HEK293 (cell line): ENCODE data around the gene RASAL2.

Experiments
- CTCF ChIA-PET: fragments of 350-600 bp; formaldehyde crosslinking; extraction: SDS; loops from one replicate; lab custom pipeline; 2021; ENCODE audit warnings: antibody characterized with exemption; lab: Yijun Ruan, JAX
- POLR2A ChIA-PET: fragments of 300-600 bp; formaldehyde crosslinking; extraction: SDS; loops from one replicate; lab custom pipeline; 2020; ENCODE audit warnings: antibody characterized with exemption, inconsistent platforms; lab: Yijun Ruan, JAX
- H3K27ac ChIP-seq: fragments of 200-500 bp; sonication (Bioruptor generic); 2 replicates; pipeline ENCODE4 v1.5.1; 2014; ENCODE audit warnings: low read depth, low read length, control low read depth, inconsistent platforms; ENCODE audit errors: extremely low read depth
- H3K36me3 ChIP-seq, 2 experiments: fragments of 200-500 bp in 1 of 2; sonication (Bioruptor generic) in 1 of 2; 1 replicate in 1 of 2; 2 replicates in 1 of 2; pipeline ENCODE4 v1.5.1; 2014 to 2017; ENCODE audit warnings: inconsistent platforms in 2 of 2, low read length in 2 of 2; ENCODE audit not compliant: control insufficient read depth in 2 of 2, insufficient read depth in 1 of 2
- H3K4me1 ChIP-seq: fragments of 200-500 bp; sonication (Bioruptor generic); 2 replicates; pipeline ENCODE4 v1.5.1; 2014; ENCODE audit warnings: mild to moderate bottlenecking, low read length, inconsistent platforms; ENCODE audit not compliant: control insufficient read depth, insufficient read depth
- H3K4me3 ChIP-seq: 2 replicates; pipeline ENCODE4 v1.5.1; 2011; ENCODE audit warnings: low read depth, mild to moderate bottlenecking, control low read depth, low read length, moderate library complexity
- H3K9me3 ChIP-seq: fragments of 200-500 bp; sonication (Bioruptor generic); 2 replicates; pipeline ENCODE4 v1.5.1; 2014; ENCODE audit warnings: low read depth, low read length, inconsistent platforms; ENCODE audit not compliant: control insufficient read depth, insufficient read depth
- HIC1 ChIP-seq: fragments of 450-650 bp; formaldehyde crosslinking; IDR thresholded peaks from 2 replicates; pipeline ENCODE4 v1.5.1; 2016; ENCODE audit warnings: missing biosample characterization, missing genetic modification characterization
- PRDM6 ChIP-seq: fragments of 450-650 bp; formaldehyde crosslinking; IDR thresholded peaks from 2 replicates; pipeline ENCODE4 v1.5.1; 2017; ENCODE audit warnings: missing biosample characterization, missing genetic modification characterization
- RBAK ChIP-seq: fragments of 450-650 bp; formaldehyde crosslinking; IDR thresholded peaks from 2 replicates; pipeline ENCODE4 v1.5.1; 2016; ENCODE audit warnings: missing biosample characterization, missing genetic modification characterization
- TSHZ1 ChIP-seq: fragments of 450-650 bp; formaldehyde crosslinking; IDR thresholded peaks from 2 replicates; pipeline ENCODE4 v1.5.1; 2016; ENCODE audit warnings: missing biosample characterization, missing genetic modification characterization, borderline replicate concordance
- YY1 ChIP-seq: fragments of 450-650 bp; formaldehyde crosslinking; IDR thresholded peaks from 2 replicates; pipeline ENCODE4 v1.5.1; 2018; ENCODE audit warnings: missing biosample characterization, missing genetic modification characterization
- ZNF211 ChIP-seq: fragments of 450-650 bp; formaldehyde crosslinking; IDR thresholded peaks from 2 replicates; pipeline ENCODE4 v1.5.1; 2016; ENCODE audit warnings: low read depth, missing biosample characterization, missing genetic modification characterization
- ZNF23 ChIP-seq: fragments of 450-650 bp; formaldehyde crosslinking; IDR thresholded peaks from 2 replicates; pipeline ENCODE4 v1.5.1; 2016; ENCODE audit warnings: missing biosample characterization, missing genetic modification characterization, borderline replicate concordance
- ZNF26 ChIP-seq: fragments of 450-650 bp; formaldehyde crosslinking; IDR thresholded peaks from 2 replicates; pipeline ENCODE4 v1.5.1; 2016; ENCODE audit warnings: missing biosample characterization, missing genetic modification characterization
- ZNF274 ChIP-seq, 2 experiments: fragments of 200-500 bp in 1 of 2; fragments of 450-650 bp in 1 of 2; sonication (Bioruptor generic) in 1 of 2; formaldehyde crosslinking in 1 of 2; IDR thresholded peaks; 2 replicates each; pipeline versions ENCODE4 v1.5.1 to v1.6.1; 2014 to 2016; ENCODE audit warnings: borderline replicate concordance in 1 of 2, inconsistent platforms in 1 of 2, low read length in 1 of 2, missing biosample characterization in 1 of 2, missing genetic modification characterization in 1 of 2
- ZNF335 ChIP-seq: fragments of 450-650 bp; formaldehyde crosslinking; conservative IDR thresholded peaks from 2 replicates; pipeline ENCODE4 v1.5.1; 2016; ENCODE audit warnings: missing biosample characterization, missing genetic modification characterization
- ZNF433 ChIP-seq: fragments of 450-650 bp; formaldehyde crosslinking; IDR thresholded peaks from 2 replicates; pipeline ENCODE4 v1.5.1; 2016; ENCODE audit warnings: missing biosample characterization, missing genetic modification characterization, low read depth
- ZNF548 ChIP-seq: fragments of 450-650 bp; formaldehyde crosslinking; IDR thresholded peaks from 2 replicates; pipeline ENCODE4 v1.5.1; 2016; ENCODE audit warnings: missing biosample characterization, missing genetic modification characterization
- ZNF623 ChIP-seq: fragments of 450-650 bp; formaldehyde crosslinking; IDR thresholded peaks from 2 replicates; pipeline ENCODE4 v1.5.1; 2016; ENCODE audit warnings: missing biosample characterization, missing genetic modification characterization
- ZNF626 ChIP-seq: fragments of 450-650 bp; sonication (Bioruptor Pico); formaldehyde crosslinking; IDR thresholded peaks from 2 replicates; pipeline ENCODE4 v1.5.1; 2018; ENCODE audit warnings: missing biosample characterization, missing genetic modification characterization, inconsistent platforms
- ZNF677 ChIP-seq: fragments of 450-650 bp; IDR thresholded peaks from 2 replicates; pipeline ENCODE4 v1.5.0; 2018; ENCODE audit warnings: missing biosample characterization, mild to moderate bottlenecking, missing genetic modification characterization, moderate library complexity
- ZSCAN4 ChIP-seq: fragments of 450-650 bp; formaldehyde crosslinking; IDR thresholded peaks from 2 replicates; pipeline ENCODE4 v1.5.1; 2017; ENCODE audit warnings: missing biosample characterization, missing genetic modification characterization

RASAL2 gene

GRCh38 chr1:178464141-178464540 lies 370.2 kb downstream of the RASAL2 start (continued):
- TF ChIP-seq ZSCAN4 (tag by site-specific recombination), result no peak
- TF ChIP-seq HIC1 (tag by site-specific recombination), result no peak
- no peak for TF ChIP-seq YY1 (tag by site-specific recombination)
- no peak for TF ChIP-seq ZNF335 (tag by site-specific recombination)
- TF ChIP-seq ZNF677, result no peak
- TF ChIP-seq RBAK (tag by site-specific recombination), result no peak

GRCh38 chr1:178464566-178464965 lies 370.7 kb downstream of the RASAL2 start:
- TF ChIP-seq TSHZ1 (no peak), ZNF623 (tag by site-specific recombination) (no peak)
- ChIA-PET POLR2A (interaction anchor here (0.6 kb wide), 1 partner anchor 14 kb away, joined by 4 read pairs; no protein-coding TSS in a partner anchor), CTCF (interaction anchor here (0.6 to 2.6 kb wide), 4 partner anchors 28 to 538 kb away, joined by 3 to 19 read pairs (median 4); no protein-coding TSS in a partner anchor)
- Histone ChIP-seq H3K4me1 (no peaks in the 10 kb centered on the region), H3K27ac (no peak overlapping the region), H3K36me3 (peaks cover 0 to 16% of the 10 kb centered on the region in 2 experiments; a peak in 1 of 3 replicates), H3K4me3 (no peak overlapping the region), H3K9me3 (no peaks in the 10 kb centered on the region)

GRCh38 chr1:178465011-178465410 lies 371.1 kb downstream of the RASAL2 start:
- no peak for TF ChIP-seq ZNF626 (tag by site-specific recombination)
- no peak for TF ChIP-seq ZNF274 (IDR thresholded peaks at IDR 0.05; ENCODE audit: low read length)
- TF ChIP-seq ZNF274 (tag by site-specific recombination; IDR thresholded peaks at IDR 0.05; ENCODE audit: borderline replicate concordance), result no peak
- no peak for TF ChIP-seq ZNF23 (tag by site-specific recombination)
- no peak overlapping the region for H3K4me3 ChIP-seq
- POLR2A ChIA-PET, result interaction anchor here (0.6 kb wide), 1 partner anchor 15 kb away, joined by 4 read pairs; no protein-coding TSS in a partner anchor
- H3K27ac ChIP-seq, result no peak overlapping the region
- CTCF ChIA-PET, result interaction anchor here (0.6 to 2.6 kb wide), 4 partner anchors 28 to 537 kb away, joined by 3 to 19 read pairs (median 4); no protein-coding TSS in a partner anchor
- no peaks in the 10 kb centered on the region for H3K9me3 ChIP-seq
- no peaks in the 10 kb centered on the region for H3K4me1 ChIP-seq
- peaks cover 0 to 16% of the 10 kb centered on the region in 2 experiments; a peak in 1 of 3 replicates for H3K36me3 ChIP-seq

- ChIA-PET POLR2A (no interaction called here), CTCF (no interaction called here)
- no peaks in the 10 kb centered on the region for H3K4me1 ChIP-seq
- no peaks in the 10 kb centered on the region for H3K9me3 ChIP-seq
- H3K4me3 ChIP-seq, result no peak overlapping the region
- peaks cover 0 to 17% of the 10 kb centered on the region in 2 experiments; a peak in 1 of 3 replicates for H3K36me3 ChIP-seq
- H3K27ac ChIP-seq, result no peak overlapping the region
- TF ChIP-seq ZNF211 (tag by site-specific recombination) (no peak), ZNF26 (tag by site-specific recombination) (no peak), ZNF548 (tag by site-specific recombination) (no peak), ZNF433 (no peak), PRDM6 (tag by site-specific recombination) (no peak)
Observed at GRCh38 chr1:178467837-178468236, 373.9 kb downstream of the RASAL2 start.
